Activated T-cell treated with anti-CD3 and anti-CD28 coated beads, Interleukin-2, amount 50 U/mL, for 72 hours (primary cell): ENCODE measurements around the gene ITPR1. TPM values are rescaled to one million over a fixed set of nuclear protein-coding genes. Genes with fewer than 3 reads are reported as not detected.
"Not testable (repeated sequence)": the region's sequence is repeated elsewhere in the genome, so short reads cannot be mapped to it uniquely, and the experiment has no call there.

Experiments
- ATAC-seq, 2 donors: fragments of 150-1000 bp; cut with Tn5 transposase; replicated peaks in 1 of 2; 2 replicates each; pipeline ENCODE4 v1.10.0; 2021; ENCODE audit warnings: moderate library complexity in 2 of 2, mild to moderate bottlenecking in 1 of 2
- DNase-seq, 2 donors: peaks; one replicate each; pipeline ENCODE4 v3.0.0; 2021 to 2022; ENCODE audit warnings: mixed read lengths in 1 of 2
- H3K27ac Mint-ChIP-seq: one replicate; pipeline ENCODE4 v1.8.0; 2022; ENCODE audit warnings: mild to moderate bottlenecking, moderate library complexity, mixed read lengths
- H3K27me3 Mint-ChIP-seq: one replicate; pipeline ENCODE4 v1.8.0; 2022; ENCODE audit warnings: low read depth, mixed read lengths
- H3K36me3 Mint-ChIP-seq, 2 donors: one replicate each; pipeline ENCODE4 v1.8.0; 2022; ENCODE audit warnings: mixed read lengths in 2 of 2, mild to moderate bottlenecking in 1 of 2; ENCODE audit not compliant: insufficient read depth in 2 of 2
- H3K4me1 Mint-ChIP-seq: one replicate; pipeline ENCODE4 v1.8.0; 2022; ENCODE audit warnings: low read depth, mixed read lengths
- H3K4me3 Mint-ChIP-seq, 2 donors: one replicate each; pipeline ENCODE4 v1.8.0; 2022; ENCODE audit warnings: mild to moderate bottlenecking in 2 of 2, mixed read lengths in 2 of 2, moderate library complexity in 2 of 2
- H3K9me3 Mint-ChIP-seq, 2 donors: one replicate each; pipeline ENCODE4 v1.8.0; 2022; ENCODE audit warnings: mixed read lengths in 2 of 2
- total RNA-seq, 2 donors: library from RNA; stranded (reverse); gene quantifications; one replicate each; pipeline ENCODE4 v1.2.3, GENCODE V29; 2022

The ITPR1 gene
- total RNA-seq, 2 donors from 2014 or later = 95.2 to 147 TPM

DNA sequence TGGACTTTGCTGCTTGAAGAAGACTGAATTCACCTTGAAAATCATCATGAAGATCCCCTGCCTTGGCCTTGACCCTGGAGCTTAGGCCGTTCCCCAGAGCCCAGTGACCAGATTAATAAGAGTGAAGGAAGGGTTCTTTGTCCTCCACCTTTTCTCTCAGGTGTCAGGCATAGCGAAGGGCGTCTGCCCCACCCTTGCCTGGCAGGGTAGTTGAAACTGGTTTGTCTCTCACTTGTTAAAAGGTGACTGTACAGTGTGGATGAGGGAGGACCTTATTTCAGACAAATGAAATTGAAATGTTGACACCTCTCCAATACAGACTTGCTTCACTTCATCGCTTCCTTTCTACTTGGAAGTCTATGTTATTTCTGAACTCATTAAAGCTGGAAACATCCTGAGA, 262.4 kb downstream of the ITPR1 start:
- peaks cover 44% of the 10 kb centered on the region for H3K4me1 Mint-ChIP-seq
- peaks cover 5 to 14% of the 10 kb centered on the region in 2 donors for H3K36me3 Mint-ChIP-seq
- no peak overlapping the region for H3K4me3 Mint-ChIP-seq
- no peaks in the 10 kb centered on the region for H3K27me3 Mint-ChIP-seq
- H3K27ac Mint-ChIP-seq = no peak overlapping the region
- DNase-seq (no peak), ATAC-seq (no peak)
- no peaks in the 10 kb centered on the region for H3K9me3 Mint-ChIP-seq

- H3K4me1 Mint-ChIP-seq = peaks cover 37% of the 10 kb centered on the region
- no peak overlapping the region for H3K4me3 Mint-ChIP-seq
- H3K9me3 Mint-ChIP-seq = no peaks in the 10 kb centered on the region
- no peak for ATAC-seq
- peaks cover 5 to 16% of the 10 kb centered on the region in 2 donors for H3K36me3 Mint-ChIP-seq
- peak overlapping the region; percentile 38 for H3K27ac Mint-ChIP-seq
- no peak for DNase-seq
- H3K27me3 Mint-ChIP-seq = no peaks in the 10 kb centered on the region
These were observed 263.1 kb downstream of the ITPR1 start for GRCh38 chr3:4756057-4756775.

DNA sequence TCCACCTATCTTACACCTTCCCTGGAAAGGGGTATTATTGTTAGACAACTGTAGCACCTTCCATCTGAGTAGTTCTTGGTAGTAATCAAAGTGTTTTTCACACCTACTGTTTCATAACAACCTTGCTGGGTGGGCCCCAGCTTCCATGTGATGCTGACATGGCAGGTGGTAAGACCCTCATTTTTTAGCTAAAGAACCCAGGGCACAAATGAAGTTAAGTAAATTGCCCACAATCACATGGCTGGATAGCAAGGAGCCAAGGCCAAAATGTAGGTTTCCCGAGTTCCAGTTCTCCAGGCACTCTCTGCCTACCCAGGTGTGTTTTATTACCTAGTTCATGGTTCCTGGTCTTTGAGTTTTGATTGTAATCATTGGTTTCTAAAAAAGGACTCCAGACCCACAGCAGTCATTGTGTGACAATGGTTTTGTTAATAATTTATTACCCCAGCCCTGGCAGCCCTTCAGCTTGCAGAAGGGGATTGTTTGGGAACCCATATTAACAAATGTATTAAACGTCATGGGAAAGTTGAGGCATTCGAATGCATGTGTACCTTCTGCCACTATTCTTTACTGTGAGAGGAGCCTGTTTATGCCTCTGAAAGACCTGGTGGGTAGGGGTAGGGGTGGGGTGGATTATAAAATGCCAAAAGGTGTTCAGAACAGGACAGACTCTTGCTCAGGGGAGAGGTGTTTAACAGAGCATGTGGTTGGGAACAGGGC, 263.9 kb downstream of the ITPR1 start:
- H3K36me3 Mint-ChIP-seq = peaks cover 5 to 19% of the 10 kb centered on the region in 2 donors

GRCh38 chr3:4757575-4758248, 264.6 kb downstream of the ITPR1 start:
- Mint-ChIP-seq H3K4me1 (peaks cover 31% of the 10 kb centered on the region), H3K36me3 (peaks cover 8 to 17% of the 10 kb centered on the region in 2 donors), H3K27ac (no peak overlapping the region), H3K27me3 (no peaks in the 10 kb centered on the region), H3K9me3 (no peaks in the 10 kb centered on the region), H3K4me3 (no peak overlapping the region)
- ATAC-seq (no peak), DNase-seq (no peak)

More for the DNA sequence above, 263.9 kb downstream of the ITPR1 start:
- DNase-seq = no peak
- H3K27ac Mint-ChIP-seq = no peak overlapping the region
- H3K4me3 Mint-ChIP-seq = no peak overlapping the region
- no peaks in the 10 kb centered on the region for H3K9me3 Mint-ChIP-seq
- H3K27me3 Mint-ChIP-seq = no peaks in the 10 kb centered on the region
- no peak for ATAC-seq
- H3K4me1 Mint-ChIP-seq = peaks cover 31% of the 10 kb centered on the region

- no peaks in the 10 kb centered on the region for H3K27me3 Mint-ChIP-seq
- H3K36me3 Mint-ChIP-seq = peaks cover 11 to 21% of the 10 kb centered on the region in 2 donors
- H3K4me1 Mint-ChIP-seq = peaks cover 30% of the 10 kb centered on the region
- no peak overlapping the region for H3K27ac Mint-ChIP-seq
- DNase-seq (no peak), ATAC-seq (no peak)
- H3K4me3 Mint-ChIP-seq = no peak overlapping the region
- no peaks in the 10 kb centered on the region for H3K9me3 Mint-ChIP-seq
These were observed 265.2 kb downstream of the ITPR1 start for GRCh38 chr3:4758249-4758860.

- no peak overlapping the region for H3K4me3 Mint-ChIP-seq
- ATAC-seq (no peak), DNase-seq (no peak)
- H3K9me3 Mint-ChIP-seq = no peaks in the 10 kb centered on the region
- H3K27ac Mint-ChIP-seq = no peak overlapping the region
- no peaks in the 10 kb centered on the region for H3K27me3 Mint-ChIP-seq
- H3K36me3 Mint-ChIP-seq = peaks cover 12 to 27% of the 10 kb centered on the region in 2 donors
- H3K4me1 Mint-ChIP-seq = peaks cover 22% of the 10 kb centered on the region
These were observed 266.0 kb downstream of the ITPR1 start for GRCh38 chr3:4758957-4759656.

- Mint-ChIP-seq H3K4me1 (peaks cover 15% of the 10 kb centered on the region), H3K27me3 (no peaks in the 10 kb centered on the region), H3K27ac (no peak overlapping the region), H3K4me3 (no peak overlapping the region), H3K9me3 (peaks cover 0 to under 1% of the 10 kb centered on the region in 2 donors), H3K36me3 (peaks cover 15 to 25% of the 10 kb centered on the region in 2 donors)
- no peak for DNase-seq
- ATAC-seq = no peak
These were observed 266.7 kb downstream of the ITPR1 start for GRCh38 chr3:4759689-4760312.

- Mint-ChIP-seq H3K9me3 (peaks cover 5 to 7% of the 10 kb centered on the region in 2 donors), H3K4me1 (no peaks in the 10 kb centered on the region), H3K36me3 (peaks cover 20 to 36% of the 10 kb centered on the region in 2 donors), H3K4me3 (no peak overlapping the region), H3K27me3 (no peaks in the 10 kb centered on the region), H3K27ac (no peak overlapping the region)
- ATAC-seq (no peak), DNase-seq (no peak)
These were observed 268.6 kb downstream of the ITPR1 start for GRCh38 chr3:4761759-4762158.

DNA sequence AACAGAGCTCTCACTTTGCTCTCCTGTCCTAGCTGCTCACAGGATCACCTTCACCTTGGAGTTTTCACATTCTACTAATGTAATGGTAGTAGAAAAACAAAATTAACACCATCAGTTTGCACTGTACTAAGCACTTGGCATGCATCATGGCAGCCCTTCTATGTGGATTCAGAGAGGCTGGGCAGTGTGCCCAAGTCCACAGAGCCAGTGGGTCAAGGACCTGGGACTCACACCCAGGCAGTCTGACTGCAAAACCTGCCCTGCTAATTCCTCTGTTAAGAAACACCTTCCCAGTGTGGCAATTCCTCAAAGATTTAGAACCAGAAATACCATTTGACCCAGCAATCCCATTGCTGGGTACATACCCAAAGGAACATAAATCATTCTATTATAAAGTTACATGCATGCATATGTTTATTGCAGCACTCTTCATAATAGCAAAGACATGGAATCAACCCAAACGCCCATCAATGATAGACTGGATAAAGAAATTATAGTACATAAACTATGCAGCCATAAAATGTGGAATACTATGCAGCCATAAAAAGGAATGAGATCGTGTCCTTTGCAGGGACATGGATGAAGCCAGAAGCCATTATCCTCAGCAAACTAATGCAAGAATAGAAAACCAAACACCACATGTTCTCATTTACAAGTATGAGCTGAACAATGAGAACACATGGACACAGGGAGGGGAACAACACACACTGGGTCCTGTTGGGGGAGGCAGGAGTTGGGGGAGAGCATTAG, 269.5 kb downstream of the ITPR1 start:
- peaks cover 20 to 40% of the 10 kb centered on the region in 2 donors for H3K36me3 Mint-ChIP-seq
- not testable (repeated sequence) for H3K4me3 Mint-ChIP-seq, DNase-seq, H3K27ac Mint-ChIP-seq, H3K9me3 Mint-ChIP-seq, H3K4me1 Mint-ChIP-seq, ATAC-seq, H3K27me3 Mint-ChIP-seq

- Mint-ChIP-seq H3K9me3 (peaks cover 5 to 7% of the 10 kb centered on the region in 2 donors), H3K36me3 (peaks cover 21 to 40% of the 10 kb centered on the region in 2 donors), H3K27me3 (no peaks in the 10 kb centered on the region), H3K4me1 (no peaks in the 10 kb centered on the region), H3K4me3 (no peak overlapping the region), H3K27ac (no peak overlapping the region)
- no peak for DNase-seq
- no peak for ATAC-seq
These were observed 270.6 kb downstream of the ITPR1 start for GRCh38 chr3:4763604-4764247.

DNA sequence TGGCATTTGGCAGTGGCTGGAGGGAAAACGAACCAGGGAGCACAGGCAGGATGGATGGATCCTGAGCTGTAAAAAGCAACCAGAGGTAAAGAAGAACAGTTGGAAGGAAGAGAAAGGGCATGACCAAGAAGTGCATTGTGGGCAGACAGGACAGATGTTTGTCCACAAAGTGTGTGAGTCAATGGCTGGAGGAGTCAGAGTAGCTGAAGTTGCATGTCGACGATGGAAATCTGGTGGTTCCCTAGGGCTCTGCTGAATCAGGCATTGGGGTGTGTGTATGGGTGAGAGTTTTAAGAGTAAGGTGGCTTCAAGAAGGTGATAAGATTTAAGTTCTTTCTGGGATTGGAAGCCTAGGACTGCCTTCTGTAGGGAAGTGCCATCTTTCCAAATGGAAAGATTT, 272.1 kb downstream of the ITPR1 start:
- no peak for DNase-seq
- Mint-ChIP-seq H3K9me3 (peaks cover 5 to 7% of the 10 kb centered on the region in 2 donors), H3K4me3 (no peak overlapping the region), H3K36me3 (peaks cover 21 to 40% of the 10 kb centered on the region in 2 donors), H3K27ac (no peak overlapping the region), H3K4me1 (no peaks in the 10 kb centered on the region), H3K27me3 (no peaks in the 10 kb centered on the region)
- peak in 1 of 2 donors; percentile 42 for ATAC-seq
